GM12878 (cell line): ENCODE data around the gene SLC13A4. TPM values are rescaled to one million over a fixed set of nuclear protein-coding genes. Genes with fewer than 3 reads are reported as not detected.

Source experiments
- ATAC-seq: fragments of 200-7000 bp; cut with Tn5 transposase; 3 replicates; pipeline ENCODE4 v1.9.1; 2020; ENCODE audit warnings: mild to moderate bottlenecking, moderate library complexity
- BruUV-seq: library from RNA; stranded (reverse); fragments of 400-500 nt; replicated peaks from 2 replicates; lab custom pipeline; 2021; lab: Mats Ljungman, UMichigan
- CTCF ChIA-PET: fragments of 300-600 bp; sonication (Branson Sonifier 250); formaldehyde crosslinking; extraction: SDS; loops from one replicate; lab custom pipeline; 2021; ENCODE audit warnings: inconsistent platforms; lab: Yijun Ruan, JAX
- POLR2A ChIA-PET: fragments of 350-600 bp; formaldehyde crosslinking; extraction: SDS; loops from one replicate; lab custom pipeline; 2021; ENCODE audit warnings: inconsistent platforms; lab: Charles Lee
- RAD21 ChIA-PET: fragments of 300-600 bp; sonication (Branson Sonifier 250); formaldehyde crosslinking; loops from one replicate; lab custom pipeline; 2023; ENCODE audit warnings: antibody characterized with exemption; ENCODE audit not compliant: unreplicated experiment; lab: Charles Lee
- SMC1A ChIA-PET: fragments of 300-600 bp; sonication (Branson Sonifier 250); formaldehyde crosslinking; loops from one replicate; lab custom pipeline; 2023; ENCODE audit not compliant: unreplicated experiment, uncharacterized antibody; lab: Charles Lee
- DNase-seq: peaks from one replicate; pipeline ENCODE4 v3.0.0-alpha.2; 2011; ENCODE audit warnings: low read depth, low spot score
- FAIRE-seq: peaks from 3 replicates; lab custom pipeline; 2011; peaks lifted over from hg19 to GRCh38; lab: Jason Lieb, UNC
- H2AFZ ChIP-seq: 2 replicates; pipeline ENCODE4 v1.6.0; 2011; ENCODE audit warnings: low read depth, low read length, control low read depth; ENCODE audit not compliant: control insufficient read depth
- H3K27ac ChIP-seq: 2 replicates; pipeline ENCODE4 v1.5.1; 2011; ENCODE audit warnings: control low read depth; ENCODE audit not compliant: control insufficient read depth, insufficient read depth
- H3K27me3 ChIP-seq, 2 experiments: replicated peaks in 1 of 2; 2 replicates each; pipeline versions ENCODE4 v1.6.0 to v1.6.1; 2011; ENCODE audit warnings: low read length in 1 of 2; ENCODE audit not compliant: control insufficient read depth in 2 of 2, insufficient read depth in 2 of 2
- H3K36me3 ChIP-seq, 2 experiments: 2 replicates each; pipeline ENCODE4 v1.5.1; 2011; ENCODE audit warnings: low read length in 1 of 2; ENCODE audit not compliant: control insufficient read depth in 2 of 2, insufficient read depth in 2 of 2
- H3K4me1 ChIP-seq: 2 replicates; pipeline ENCODE4 v1.6.1; 2011; ENCODE audit warnings: mild to moderate bottlenecking, low read length, moderate library complexity, mixed read lengths; ENCODE audit not compliant: control insufficient read depth, insufficient read depth
- H3K4me2 ChIP-seq: 2 replicates; pipeline ENCODE4 v1.6.0; 2011; ENCODE audit warnings: control low read depth; ENCODE audit not compliant: control insufficient read depth, insufficient read depth
- H3K4me3 ChIP-seq: fragments of 200-600 bp; sonication (generic); 2 replicates; pipeline ENCODE4 v1.5.1; 2016
- H3K79me2 ChIP-seq: 2 replicates; pipeline ENCODE4 v1.6.0; 2011; ENCODE audit warnings: low read length; ENCODE audit not compliant: control insufficient read depth, insufficient read depth
- H3K9ac ChIP-seq: 2 replicates; pipeline ENCODE4 v1.8.0; 2011; ENCODE audit warnings: low read length, control low read depth, mixed read lengths; ENCODE audit not compliant: control insufficient read depth, insufficient read depth
- H3K9me3 ChIP-seq: replicated peaks from 3 replicates; pipeline ENCODE4 v1.5.1; 2011; ENCODE audit warnings: mild to moderate bottlenecking, low read length; ENCODE audit not compliant: control insufficient read depth, insufficient read depth
- H4K20me1 ChIP-seq: 2 replicates; pipeline ENCODE4 v1.6.0; 2011; ENCODE audit not compliant: control insufficient read depth, insufficient read depth
- ATF7 ChIP-seq: fragments of 450-650 bp; IDR thresholded peaks from 2 replicates; pipeline ENCODE4 v1.6.1; 2016; ENCODE audit warnings: low read depth, mild to moderate bottlenecking
- FOXM1 ChIP-seq: IDR thresholded peaks from 2 replicates; pipeline ENCODE4 v1.6.1; 2012; ENCODE audit warnings: low read depth, mild to moderate bottlenecking, inconsistent platforms, low read length, moderate library complexity
- HDAC2 ChIP-seq: fragments of 200-600 bp; sonication (generic); IDR thresholded peaks from 2 replicates; pipeline ENCODE4 v1.6.1; 2017
- JUNB ChIP-seq: IDR thresholded peaks from 2 replicates; pipeline ENCODE4 v1.6.1; 2016; ENCODE audit warnings: antibody characterized with exemption, mild to moderate bottlenecking
- KDM1A ChIP-seq: fragments of 200-600 bp; sonication (generic); IDR thresholded peaks from 2 replicates; pipeline ENCODE4 v1.6.1; 2016; ENCODE audit warnings: borderline replicate concordance
- NFXL1 ChIP-seq: fragments of 450-650 bp; IDR thresholded peaks from 2 replicates; pipeline ENCODE4 v1.6.1; 2017; ENCODE audit warnings: antibody characterized with exemption, mild to moderate bottlenecking, borderline replicate concordance
- POLR2AphosphoS5 ChIP-seq: IDR thresholded peaks from 2 replicates; pipeline ENCODE4 v1.6.1; 2011; ENCODE audit warnings: mild to moderate bottlenecking, low read length, inconsistent platforms
- SMC3 ChIP-seq: IDR thresholded peaks from 2 replicates; pipeline ENCODE4 v1.6.1; 2011; ENCODE audit warnings: low read length, improper control_type of control experiment, borderline replicate concordance
- WGBS: methylation state at CpG from one replicate; pipeline ENCODE4 v1.1.6; 2016; ENCODE audit warnings: low lambda C conversion rate; ENCODE audit not compliant: insufficient replicate concordance, insufficient coverage; ENCODE audit errors: missing lambda C conversion rate; 5-methylcytosine and 5-hydroxymethylcytosine counted together
- in situ Hi-C: fragments of 300-500 bp; cut with MboI; formaldehyde crosslinking; loops from 9 replicates; pipeline ENCODE4 v1.14.3; 2018; ENCODE audit warnings: mixed read lengths
- intact Hi-C: fragments of 100-400 bp; cut with micrococcal nuclease; formaldehyde crosslinking; loops from one replicate; pipeline ENCODE4 v1.14.2; 2022; ENCODE audit not compliant: unreplicated experiment
- polyA plus RNA-seq, 11 experiments: library from polyadenylated mRNA; depleted of rRNA in 4 of 11; unstranded in 6 of 11; stranded (reverse) in 5 of 11; fragments of >200 nt; fragmentation: Nextera tagmentation in 4 of 11; fragmentation: Illumina TruSeq in 1 of 11; extraction: Ambion mirVana in 4 of 11; extraction: Trizol in 1 of 11; gene quantifications; 1 replicate in 1 of 11; 2 replicates in 10 of 11; pipeline versions ENCODE4 v1.2.1 to v1.2.3, GENCODE V29; 2011 to 2016; ENCODE audit warnings: inconsistent platforms in 2 of 11, missing spikeins in 2 of 11, low read depth in 1 of 11
- total RNA-seq, 4 experiments: library from RNA; depleted of rRNA in 3 of 4; stranded (reverse); fragments of >200 nt in 3 of 4; fragmentation: Illumina TruSeq in 1 of 4; extraction: Trizol in 1 of 4; gene quantifications; 2 replicates each; pipeline versions ENCODE4 v1.2.1 to v1.2.3, GENCODE V29; 2013 to 2021
- TF ChIP-seq, protein P1 (sequence below): IDR thresholded peaks from 2 replicates; pipeline ENCODE4 v1.6.1; 2012; ENCODE audit warnings: low read depth, low read length, improper control_type of control experiment
- TF ChIP-seq, protein P2 (sequence below): fragments of 450-650 bp; IDR thresholded peaks from 2 replicates; pipeline ENCODE4 v1.6.1; 2017; ENCODE audit warnings: antibody characterized with exemption, mild to moderate bottlenecking, moderate library complexity
- TF ChIP-seq, protein P3 (sequence below): IDR thresholded peaks from 2 replicates; pipeline ENCODE4 v1.6.1; 2011; ENCODE audit warnings: low read depth, low read length, improper control_type of control experiment, borderline replicate concordance
- TF ChIP-seq, protein P4 (sequence below): fragments of 450-650 bp; formaldehyde crosslinking; IDR thresholded peaks from 2 replicates; pipeline ENCODE4 v1.4.0; 2022; ENCODE audit warnings: mild to moderate bottlenecking, moderate library complexity

The SLC13A4 gene
- total and polyA plus RNA-seq, 10 of the 15 experiments (the other 5 are each of a cell fraction or from before 2014, with no cell fraction given): 0.14 to 0.23 (median 0.20) TPM; not detected in 7

DNA sequence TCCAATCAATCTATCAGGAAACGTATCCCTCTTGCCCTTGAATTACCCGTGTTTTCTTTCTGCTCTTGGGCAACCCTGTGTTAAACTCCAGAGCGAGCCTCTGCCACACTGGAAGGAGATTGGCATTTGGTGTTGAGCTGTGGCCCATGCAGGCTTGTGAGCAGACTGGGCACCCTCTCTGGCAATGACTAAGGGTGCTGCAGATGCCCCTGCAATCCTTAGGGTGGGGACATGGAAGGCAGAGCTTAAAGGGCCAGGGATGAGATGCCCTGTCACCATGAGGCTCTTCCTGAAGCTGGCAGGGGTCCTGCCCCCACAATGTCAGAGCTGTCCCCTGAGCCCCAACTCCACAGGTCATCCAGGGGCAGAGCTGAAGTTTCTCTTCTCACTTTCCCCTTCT, 40.1 kb upstream of the SLC13A4 start (continued):
- TF ChIP-seq FOXM1: no peak
- TF ChIP-seq, protein P1, sequence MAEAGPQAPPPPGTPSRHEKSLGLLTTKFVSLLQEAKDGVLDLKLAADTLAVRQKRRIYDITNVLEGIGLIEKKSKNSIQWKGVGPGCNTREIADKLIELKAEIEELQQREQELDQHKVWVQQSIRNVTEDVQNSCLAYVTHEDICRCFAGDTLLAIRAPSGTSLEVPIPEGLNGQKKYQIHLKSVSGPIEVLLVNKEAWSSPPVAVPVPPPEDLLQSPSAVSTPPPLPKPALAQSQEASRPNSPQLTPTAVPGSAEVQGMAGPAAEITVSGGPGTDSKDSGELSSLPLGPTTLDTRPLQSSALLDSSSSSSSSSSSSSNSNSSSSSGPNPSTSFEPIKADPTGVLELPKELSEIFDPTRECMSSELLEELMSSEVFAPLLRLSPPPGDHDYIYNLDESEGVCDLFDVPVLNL: no peak
- TF ChIP-seq, all 136 proteins: peak for 0

DNA sequence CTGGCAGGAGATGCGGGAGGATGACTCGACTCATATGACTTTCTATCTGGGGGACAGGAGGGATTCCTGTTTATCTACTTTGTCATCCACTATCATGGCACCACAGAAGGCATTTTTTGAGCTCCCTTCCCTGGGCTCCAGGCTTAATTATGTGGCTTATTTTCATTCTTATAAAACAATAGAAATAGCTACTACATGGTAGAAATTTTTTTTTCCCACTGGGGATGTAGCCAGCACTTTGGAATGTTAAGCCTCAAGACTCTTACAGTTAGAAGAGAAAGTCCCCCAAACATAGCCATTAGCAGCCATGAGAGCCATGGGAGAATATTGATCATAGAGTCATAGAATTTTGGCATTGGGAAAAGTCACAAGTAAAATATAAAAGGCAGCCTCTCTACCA, 35.3 kb upstream of the SLC13A4 start:
- no peaks in the 10 kb centered on the region for H4K20me1 ChIP-seq
- DNase-seq (no peak), ATAC-seq (no peak), FAIRE-seq (no peak)
- in situ Hi-C loops (no loop called here), intact Hi-C loops (no loop called here)
- H3K36me3 ChIP-seq: no peaks in the 10 kb centered on the region
- no peaks in the 10 kb centered on the region; a peak in 4 of 4 replicates for H3K27me3 ChIP-seq
- H3K9ac ChIP-seq: no peak overlapping the region
- 74% methylated on average over 2 of the region's 2 CpGs for WGBS
- SMC1A ChIA-PET: no interaction called here
- CTCF ChIA-PET: no interaction called here
- no peak overlapping the region for H3K27ac ChIP-seq
- no peak overlapping the region for H3K4me3 ChIP-seq
- H3K79me2 ChIP-seq: no peaks in the 10 kb centered on the region
- no peaks in the 10 kb centered on the region for H3K4me1 ChIP-seq
- H3K4me2 ChIP-seq: no peak overlapping the region
- TF ChIP-seq, protein P2, sequence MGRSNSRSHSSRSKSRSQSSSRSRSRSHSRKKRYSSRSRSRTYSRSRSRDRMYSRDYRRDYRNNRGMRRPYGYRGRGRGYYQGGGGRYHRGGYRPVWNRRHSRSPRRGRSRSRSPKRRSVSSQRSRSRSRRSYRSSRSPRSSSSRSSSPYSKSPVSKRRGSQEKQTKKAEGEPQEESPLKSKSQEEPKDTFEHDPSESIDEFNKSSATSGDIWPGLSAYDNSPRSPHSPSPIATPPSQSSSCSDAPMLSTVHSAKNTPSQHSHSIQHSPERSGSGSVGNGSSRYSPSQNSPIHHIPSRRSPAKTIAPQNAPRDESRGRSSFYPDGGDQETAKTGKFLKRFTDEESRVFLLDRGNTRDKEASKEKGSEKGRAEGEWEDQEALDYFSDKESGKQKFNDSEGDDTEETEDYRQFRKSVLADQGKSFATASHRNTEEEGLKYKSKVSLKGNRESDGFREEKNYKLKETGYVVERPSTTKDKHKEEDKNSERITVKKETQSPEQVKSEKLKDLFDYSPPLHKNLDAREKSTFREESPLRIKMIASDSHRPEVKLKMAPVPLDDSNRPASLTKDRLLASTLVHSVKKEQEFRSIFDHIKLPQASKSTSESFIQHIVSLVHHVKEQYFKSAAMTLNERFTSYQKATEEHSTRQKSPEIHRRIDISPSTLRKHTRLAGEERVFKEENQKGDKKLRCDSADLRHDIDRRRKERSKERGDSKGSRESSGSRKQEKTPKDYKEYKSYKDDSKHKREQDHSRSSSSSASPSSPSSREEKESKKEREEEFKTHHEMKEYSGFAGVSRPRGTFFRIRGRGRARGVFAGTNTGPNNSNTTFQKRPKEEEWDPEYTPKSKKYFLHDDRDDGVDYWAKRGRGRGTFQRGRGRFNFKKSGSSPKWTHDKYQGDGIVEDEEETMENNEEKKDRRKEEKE: no peak
- TF ChIP-seq ATF7 (no peak), KDM1A (no peak), HDAC2 (no peak), SMC3 (no peak), POLR2AphosphoS5 (no peak), JUNB (no peak), NFXL1 (no peak)
- TF ChIP-seq, protein P3, sequence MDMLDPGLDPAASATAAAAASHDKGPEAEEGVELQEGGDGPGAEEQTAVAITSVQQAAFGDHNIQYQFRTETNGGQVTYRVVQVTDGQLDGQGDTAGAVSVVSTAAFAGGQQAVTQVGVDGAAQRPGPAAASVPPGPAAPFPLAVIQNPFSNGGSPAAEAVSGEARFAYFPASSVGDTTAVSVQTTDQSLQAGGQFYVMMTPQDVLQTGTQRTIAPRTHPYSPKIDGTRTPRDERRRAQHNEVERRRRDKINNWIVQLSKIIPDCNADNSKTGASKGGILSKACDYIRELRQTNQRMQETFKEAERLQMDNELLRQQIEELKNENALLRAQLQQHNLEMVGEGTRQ: no peak
- TF ChIP-seq, protein P4, sequence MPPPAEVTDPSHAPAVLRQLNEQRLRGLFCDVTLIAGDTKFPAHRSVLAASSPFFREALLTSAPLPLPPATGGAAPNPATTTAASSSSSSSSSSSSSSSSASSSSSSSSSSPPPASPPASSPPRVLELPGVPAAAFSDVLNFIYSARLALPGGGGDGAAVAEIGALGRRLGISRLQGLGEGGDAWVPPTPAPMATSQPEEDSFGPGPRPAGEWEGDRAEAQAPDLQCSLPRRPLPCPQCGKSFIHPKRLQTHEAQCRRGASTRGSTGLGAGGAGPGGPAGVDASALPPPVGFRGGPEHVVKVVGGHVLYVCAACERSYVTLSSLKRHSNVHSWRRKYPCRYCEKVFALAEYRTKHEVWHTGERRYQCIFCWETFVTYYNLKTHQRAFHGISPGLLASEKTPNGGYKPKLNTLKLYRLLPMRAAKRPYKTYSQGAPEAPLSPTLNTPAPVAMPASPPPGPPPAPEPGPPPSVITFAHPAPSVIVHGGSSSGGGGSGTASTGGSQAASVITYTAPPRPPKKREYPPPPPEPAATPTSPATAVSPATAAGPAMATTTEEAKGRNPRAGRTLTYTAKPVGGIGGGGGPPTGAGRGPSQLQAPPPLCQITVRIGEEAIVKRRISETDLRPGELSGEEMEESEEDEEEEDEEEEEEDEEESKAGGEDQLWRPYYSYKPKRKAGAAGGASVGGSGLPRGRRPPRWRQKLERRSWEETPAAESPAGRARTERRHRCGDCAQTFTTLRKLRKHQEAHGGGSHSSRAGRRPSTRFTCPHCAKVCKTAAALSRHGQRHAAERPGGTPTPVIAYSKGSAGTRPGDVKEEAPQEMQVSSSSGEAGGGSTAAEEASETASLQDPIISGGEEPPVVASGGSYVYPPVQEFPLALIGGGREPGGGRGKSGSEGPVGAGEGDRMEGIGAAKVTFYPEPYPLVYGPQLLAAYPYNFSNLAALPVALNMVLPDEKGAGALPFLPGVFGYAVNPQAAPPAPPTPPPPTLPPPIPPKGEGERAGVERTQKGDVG (CRISPR knock-in tag): no peak
- BruUV-seq: no TSS peak
- RAD21 ChIA-PET: no interaction called here
- POLR2A ChIA-PET: no interaction called here
- H2AFZ ChIP-seq: no peak overlapping the region
- no peaks in the 10 kb centered on the region for H3K9me3 ChIP-seq
